Measurements from ENCODE around the gene PTGES2.
"Not testable (repeated sequence)": the region's sequence is repeated elsewhere in the genome, so short reads cannot be mapped to it uniquely, and the experiment has no call there.

The PTGES2 gene

GRCh38 chr9:128087262-128087661 is 40.3 kb downstream of the PTGES2 start:
- DNase-seq, result no peak

DNA sequence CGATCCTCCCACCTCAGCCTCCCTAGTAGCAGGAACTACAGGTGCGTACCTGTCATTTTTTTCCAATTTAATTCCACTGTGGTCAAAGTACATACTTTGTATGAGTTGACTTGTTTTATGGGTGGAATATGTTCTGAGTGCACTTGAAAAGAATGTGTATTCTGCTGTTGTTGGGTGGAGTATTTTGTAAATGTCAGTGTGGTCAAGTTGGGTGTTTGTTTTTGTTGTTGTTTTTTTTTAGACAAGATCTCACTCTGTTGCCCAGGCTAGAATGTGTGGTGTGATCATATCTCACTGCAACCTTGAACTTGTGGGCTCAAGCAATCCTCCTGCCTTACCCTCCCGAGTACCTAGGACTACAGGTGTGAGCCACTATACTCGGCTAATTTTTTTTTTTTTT is 41.6 kb downstream of the PTGES2 start:
- no peak for DNase-seq

DNA sequence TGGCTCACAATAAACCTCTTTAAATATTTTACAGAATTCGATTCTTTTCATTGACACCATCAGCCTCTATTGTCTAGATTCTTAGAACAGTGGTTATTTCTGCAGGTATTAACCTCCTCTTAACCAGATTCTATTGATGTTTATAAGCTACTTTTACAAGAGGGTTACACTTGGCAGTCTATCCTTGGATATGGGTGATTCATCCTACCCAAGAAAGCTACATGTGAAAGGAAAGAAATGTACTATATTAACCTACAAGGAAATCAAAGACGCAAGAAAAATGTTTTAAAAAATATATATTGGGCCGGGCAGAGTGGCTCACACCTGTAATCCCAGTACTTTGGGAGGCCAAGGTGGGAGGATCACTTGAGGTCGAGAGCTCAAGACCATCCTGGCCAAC is 42.8 kb downstream of the PTGES2 start:
- no peak for DNase-seq

DNA sequence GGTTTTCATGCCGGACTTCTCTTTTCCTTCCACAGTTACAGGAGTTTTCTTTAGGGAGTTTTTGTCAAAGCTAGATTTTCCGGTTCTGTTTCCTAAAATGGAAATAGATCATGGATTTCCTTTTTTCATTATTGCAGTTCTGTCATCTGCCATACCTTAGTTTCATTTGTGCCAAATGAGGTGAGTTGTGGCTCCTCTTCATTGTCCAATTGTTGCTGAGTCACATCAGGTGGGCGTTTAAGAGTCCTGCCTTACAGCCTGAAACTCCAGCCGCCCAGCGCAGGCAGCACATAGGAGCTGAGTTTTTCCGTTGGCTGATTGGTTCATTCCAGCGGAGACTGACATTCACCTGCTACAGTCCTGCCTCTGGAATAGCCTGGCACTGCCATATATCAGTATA is 45.4 kb downstream of the PTGES2 start:
- no peak for DNase-seq

DNA sequence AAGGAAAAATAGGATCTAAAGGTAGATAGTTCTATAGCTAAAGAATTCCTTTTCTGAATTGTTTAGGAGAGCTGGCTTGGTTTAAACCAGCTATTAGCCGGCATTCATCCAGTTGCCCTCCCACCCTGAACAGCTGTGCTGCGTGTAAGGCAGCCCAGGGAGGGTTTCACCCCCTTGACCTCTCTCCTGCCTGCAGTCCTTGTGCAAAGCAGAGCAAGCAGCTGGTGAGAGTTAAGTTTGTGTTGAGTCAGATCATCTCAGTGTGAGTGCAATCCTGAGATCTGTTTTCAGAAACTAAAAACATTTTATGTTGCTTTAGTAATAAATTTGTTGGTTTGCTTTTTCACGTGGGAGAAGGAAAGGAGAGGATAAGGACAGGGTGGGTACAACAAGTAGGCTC is 46.5 kb downstream of the PTGES2 start:
- no peak for DNase-seq

- no peak for DNase-seq
Measured at GRCh38 chr9:128080206-128080605, 47.3 kb downstream of the PTGES2 start.

DNA sequence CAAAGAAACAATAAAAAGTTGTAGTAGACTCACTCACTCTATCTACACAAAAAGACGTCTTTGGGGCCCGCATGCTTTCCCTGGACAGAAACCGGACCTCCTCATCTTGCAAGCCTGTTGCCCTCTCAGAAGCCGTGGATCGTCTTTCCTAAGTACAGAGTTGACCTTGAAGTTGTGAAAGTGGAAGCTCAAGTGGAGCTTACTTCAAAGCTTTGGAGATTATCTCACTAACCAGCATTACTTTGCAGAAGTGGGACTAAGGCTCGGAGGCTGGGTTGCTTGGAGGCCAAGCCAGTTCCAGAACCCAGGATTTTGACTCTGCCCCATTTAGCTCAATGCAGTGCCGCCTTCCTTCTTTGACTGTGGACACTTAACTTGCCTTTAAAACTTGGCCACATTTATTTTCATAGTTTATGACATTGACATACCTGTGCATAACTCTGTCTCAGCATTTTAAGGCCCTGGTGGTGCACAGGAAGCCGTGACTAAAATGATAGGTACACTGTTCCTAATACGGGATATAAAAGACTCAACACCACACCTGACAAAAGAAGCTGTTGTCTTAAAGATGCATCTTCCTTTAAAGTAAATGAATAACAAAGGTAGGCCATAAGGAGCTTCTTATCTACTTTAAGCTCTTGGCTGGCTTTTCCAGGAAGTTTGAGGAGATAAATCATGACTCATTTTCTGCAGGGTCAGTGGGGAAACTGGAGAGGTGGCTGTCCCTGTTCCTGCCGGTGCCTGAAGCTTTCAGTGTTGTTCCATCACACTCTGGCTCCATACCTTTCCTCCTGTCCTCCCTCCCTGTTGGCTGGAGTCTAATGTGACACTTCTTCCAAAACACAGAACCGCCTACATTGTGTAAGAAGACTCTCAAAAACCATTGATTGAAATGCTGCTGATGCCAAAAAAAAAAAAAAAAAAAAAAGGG is 48.8 kb downstream of the PTGES2 start:
- DNase-seq, result no peak

DNA sequence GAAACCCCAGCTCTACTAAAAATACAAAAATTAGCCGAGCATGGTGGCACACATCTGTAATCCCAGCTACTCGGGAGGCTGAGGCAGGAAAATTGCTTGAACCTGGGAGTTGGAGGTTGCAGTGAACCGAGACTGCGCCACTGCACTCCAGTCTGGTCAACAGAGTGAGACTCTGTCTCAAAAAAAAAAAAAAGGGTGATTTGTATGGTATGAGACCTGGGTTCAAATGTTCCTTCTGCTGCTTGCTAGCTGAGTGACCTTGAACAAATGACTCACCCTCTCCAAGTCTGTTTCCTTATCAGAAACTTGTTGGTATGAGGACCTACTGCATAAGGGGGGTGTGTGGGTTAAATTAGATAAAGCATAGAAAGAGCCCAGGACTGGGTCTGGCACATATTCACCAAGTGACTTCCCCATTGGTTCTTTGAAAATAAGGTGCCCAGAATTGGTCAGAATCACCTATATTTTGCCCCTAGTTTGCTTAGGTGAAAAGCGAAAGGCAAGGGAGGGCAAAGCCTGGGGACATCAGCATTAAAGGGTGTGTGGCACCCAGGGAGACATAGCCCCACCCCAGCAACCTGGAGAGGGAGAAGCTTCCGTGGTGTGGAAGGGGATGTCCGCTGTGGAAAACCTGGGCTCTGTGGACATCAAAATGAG is 49.6 kb downstream of the PTGES2 start:
- DNase-seq, result no peak

DNA sequence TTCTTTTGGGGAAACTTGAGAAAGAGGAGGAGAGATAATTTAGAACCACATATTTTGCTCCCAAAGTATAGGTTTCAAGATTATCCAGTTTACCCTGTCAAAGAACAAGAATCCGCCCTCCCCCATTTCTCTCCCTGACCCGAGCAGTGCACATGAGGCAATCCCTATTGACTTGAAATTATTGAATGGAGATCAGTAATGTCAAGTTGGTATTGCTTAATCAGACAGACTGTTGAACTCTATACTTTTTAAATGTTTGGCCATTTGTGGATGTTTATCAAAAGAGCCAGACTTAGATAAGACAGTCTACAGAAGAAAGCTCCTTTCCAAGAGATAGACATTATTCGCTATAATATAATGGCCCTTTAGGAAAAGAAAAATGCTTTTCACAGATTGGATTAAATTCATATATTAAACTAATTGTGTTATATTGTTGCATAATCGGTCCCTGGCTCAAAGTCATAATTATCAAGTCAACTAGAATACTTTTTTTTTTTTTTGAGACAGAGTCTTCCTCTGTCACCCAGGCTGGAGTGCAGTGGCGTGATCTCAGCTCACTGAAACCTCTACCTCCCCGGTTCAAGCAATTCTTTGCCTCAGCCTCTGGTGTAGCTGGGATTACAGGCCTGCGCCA is 54.2 kb downstream of the PTGES2 start:
- no peak for DNase-seq

GRCh38 chr9:128072144-128073021 is 55.1 kb downstream of the PTGES2 start:
- no peak for DNase-seq

GRCh38 chr9:128071475-128071874 is 56.1 kb downstream of the PTGES2 start:
- not testable (repeated sequence) for DNase-seq

GRCh38 chr9:128070874-128071273 is 56.7 kb downstream of the PTGES2 start:
- no peak for DNase-seq

All from cerebellar nuclear complex (tissue), 1 donor.